Gastrocnemius medialis (tissue), 4 donors: ENCODE measurements around the gene RBFOX2. TPM values are rescaled to one million over a fixed set of nuclear protein-coding genes. Genes with fewer than 3 reads are reported as not detected.

Experiments used
- ATAC-seq, 2 donors: fragments of 150-250 bp; one replicate each; pipeline ENCODE4 v1.9.1; 2016
- DNase-seq, 2 donors: peaks; one replicate each; pipeline ENCODE4 v3.0.0-alpha.2; 2019
- H3K27ac ChIP-seq, 4 donors: fragments of 200-600 bp; sonication (generic); 1 replicate in 1 of 4; 2 replicates in 3 of 4; pipeline ENCODE4 v1.5.1; 2016 to 2018; ENCODE audit warnings: mild to moderate bottlenecking in 2 of 4, moderate library complexity in 1 of 4
- H3K27me3 ChIP-seq, 3 donors: fragments of 200-600 bp; sonication (generic) in 2 of 3; 1 replicate in 1 of 3; 2 replicates in 2 of 3; pipeline versions ENCODE4 v1.5.1 to v1.6.0; 2016 to 2019; ENCODE audit warnings: mild to moderate bottlenecking in 1 of 3, moderate library complexity in 1 of 3
- H3K36me3 ChIP-seq, 2 donors: fragments of 200-600 bp; sonication (generic) in 1 of 2; one replicate each; pipeline ENCODE4 v1.5.1; 2017 to 2018
- H3K4me1 ChIP-seq, 2 donors: fragments of 200-600 bp; sonication (generic) in 1 of 2; one replicate each; pipeline ENCODE4 v1.5.1; 2016 to 2017; ENCODE audit warnings: mild to moderate bottlenecking in 2 of 2
- H3K4me3 ChIP-seq, 4 donors: fragments of 200-600 bp; sonication (generic) in 3 of 4; 1 replicate in 1 of 4; 2 replicates in 3 of 4; pipeline ENCODE4 v1.5.1; 2016 to 2019; ENCODE audit warnings: mild to moderate bottlenecking in 2 of 4
- H3K9me3 ChIP-seq, 3 donors: fragments of 200-600 bp; sonication (generic) in 2 of 3; 1 replicate in 1 of 3; 2 replicates in 2 of 3; pipeline ENCODE4 v1.5.1; 2016 to 2019
- POLR2A ChIP-seq, 2 donors: fragments of 450-650 bp; IDR thresholded peaks; one replicate each; pipeline ENCODE4 v1.6.1; 2017; ENCODE audit warnings: antibody characterized with exemption in 2 of 2, mild to moderate bottlenecking in 2 of 2, moderate library complexity in 2 of 2
- in situ Hi-C, 4 donors: fragments of 200-750 bp; cut with MboI; loops; one replicate each; pipeline versions ENCODE4 v1.15.0 to v1.8.0; 2017; ENCODE audit warnings: low sequenced_read_pairs in 4 of 4
- intact Hi-C: fragments of 100-400 bp; cut with DNase I; formaldehyde crosslinking; loops from one replicate; pipeline ENCODE4 v1.15.1; 2023; ENCODE audit warnings: low total_unique reads
- total RNA-seq, 4 donors: library from RNA; depleted of rRNA; stranded (reverse); fragments of >200 nt; gene quantifications; one replicate each; pipeline versions ENCODE4 v1.1.0 to v1.2.3, GENCODE V29; 2016
- TF ChIP-seq, protein P1 (sequence below), 5 experiments: fragments of 450-650 bp in 3 of 5; fragments of 200-600 bp in 2 of 5; sonication (generic) in 2 of 5; IDR thresholded peaks in 4 of 5; conservative IDR thresholded peaks in 1 of 5; 1 replicate in 4 of 5; 2 replicates in 1 of 5; pipeline ENCODE4 v1.5.1; 2016 to 2019; ENCODE audit warnings: antibody characterized with exemption in 5 of 5, mild to moderate bottlenecking in 3 of 5, moderate library complexity in 3 of 5

Gene RBFOX2
- total RNA-seq, 4 donors from 2014 or later = 26.0 to 32.1 (median 28.6) TPM

DNA sequence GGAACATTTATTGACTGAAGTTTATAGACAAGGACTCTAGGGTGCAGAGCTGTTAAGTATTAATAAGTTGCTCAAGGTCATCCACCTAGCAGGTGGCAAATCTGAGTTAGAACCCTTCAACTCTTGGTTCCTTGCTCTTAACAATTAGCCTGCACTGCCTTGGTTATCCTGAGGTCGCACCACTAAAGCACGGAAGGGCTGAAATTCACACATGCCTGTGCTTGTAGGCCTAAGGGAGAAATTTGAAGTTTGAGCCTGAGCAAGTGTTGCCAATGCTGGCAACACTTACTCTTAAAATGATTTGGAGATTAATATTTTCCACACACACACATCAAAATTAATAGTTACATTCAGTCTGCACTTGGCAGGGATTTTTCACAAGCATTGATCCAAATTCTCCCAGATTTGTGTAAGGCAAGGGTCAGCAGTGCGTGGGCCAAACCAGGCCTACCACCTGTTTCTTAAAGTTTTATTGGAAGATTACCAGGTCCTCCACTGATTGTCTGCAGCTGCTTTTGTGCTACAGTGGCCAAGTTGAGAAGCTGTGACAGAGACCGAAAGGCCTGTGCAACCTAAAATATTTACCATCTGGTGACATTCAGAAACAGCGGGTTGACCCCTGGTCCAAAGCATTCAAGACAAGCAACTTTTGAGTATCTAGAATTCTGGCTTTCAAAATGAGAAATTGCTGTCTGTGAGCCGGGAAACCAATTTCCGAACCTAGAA lies 294.7 kb downstream of the RBFOX2 start:
- TF ChIP-seq, protein P1, sequence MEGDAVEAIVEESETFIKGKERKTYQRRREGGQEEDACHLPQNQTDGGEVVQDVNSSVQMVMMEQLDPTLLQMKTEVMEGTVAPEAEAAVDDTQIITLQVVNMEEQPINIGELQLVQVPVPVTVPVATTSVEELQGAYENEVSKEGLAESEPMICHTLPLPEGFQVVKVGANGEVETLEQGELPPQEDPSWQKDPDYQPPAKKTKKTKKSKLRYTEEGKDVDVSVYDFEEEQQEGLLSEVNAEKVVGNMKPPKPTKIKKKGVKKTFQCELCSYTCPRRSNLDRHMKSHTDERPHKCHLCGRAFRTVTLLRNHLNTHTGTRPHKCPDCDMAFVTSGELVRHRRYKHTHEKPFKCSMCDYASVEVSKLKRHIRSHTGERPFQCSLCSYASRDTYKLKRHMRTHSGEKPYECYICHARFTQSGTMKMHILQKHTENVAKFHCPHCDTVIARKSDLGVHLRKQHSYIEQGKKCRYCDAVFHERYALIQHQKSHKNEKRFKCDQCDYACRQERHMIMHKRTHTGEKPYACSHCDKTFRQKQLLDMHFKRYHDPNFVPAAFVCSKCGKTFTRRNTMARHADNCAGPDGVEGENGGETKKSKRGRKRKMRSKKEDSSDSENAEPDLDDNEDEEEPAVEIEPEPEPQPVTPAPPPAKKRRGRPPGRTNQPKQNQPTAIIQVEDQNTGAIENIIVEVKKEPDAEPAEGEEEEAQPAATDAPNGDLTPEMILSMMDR (IDR thresholded peaks at IDR 0.05 in 4 of 5, conservative IDR thresholded peaks at IDR 0.05 in 1 of 5) = no peak
- TF ChIP-seq POLR2A (IDR thresholded peaks at IDR 0.05) = no peak
- Histone ChIP-seq H3K36me3 (peaks cover 0 to 6% of the 10 kb centered on the region in 2 donors), H3K4me1 (peaks cover 6 to 11% of the 10 kb centered on the region in 2 donors), H3K27ac (no peak overlapping the region), H3K9me3 (no peaks in the 10 kb centered on the region), H3K4me3 (no peak overlapping the region), H3K27me3 (no peaks in the 10 kb centered on the region)
- intact Hi-C loops (loop anchor here (10.0 kb wide), 1 partner anchor 299 kb away; no protein-coding TSS in a partner anchor), in situ Hi-C loops (loop anchor here in 1 of 4 donors (10.0 kb wide), 1 partner anchor 99 kb away; no protein-coding TSS in a partner anchor)
- DNase-seq = no peak
- peak; percentile 33 to 43 for ATAC-seq

DNA sequence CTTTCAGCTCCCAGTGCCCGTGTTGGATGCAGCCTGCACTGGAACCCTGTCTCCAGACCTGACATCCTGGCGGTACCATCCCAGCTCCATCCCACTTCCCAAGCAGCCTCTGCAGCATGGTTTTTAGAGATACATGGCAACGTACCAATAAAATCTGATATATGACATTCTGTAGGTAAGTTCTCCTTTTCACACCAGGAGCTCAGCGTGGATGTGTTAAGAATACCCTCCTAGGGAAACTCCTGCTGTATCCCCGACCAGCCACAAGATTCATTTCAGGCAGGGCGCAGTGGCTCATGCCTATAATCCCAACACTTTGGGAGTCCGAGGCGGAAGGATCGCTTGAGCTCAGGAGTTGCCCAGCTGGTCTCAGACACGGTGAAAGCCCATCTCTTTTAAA lies 295.6 kb downstream of the RBFOX2 start:
- intact Hi-C loops = loop anchor here (10.0 kb wide), 1 partner anchor 298 kb away; no protein-coding TSS in a partner anchor
- peaks cover 6 to 11% of the 10 kb centered on the region in 2 donors for H3K4me1 ChIP-seq
- H3K27me3 ChIP-seq = no peaks in the 10 kb centered on the region
- H3K9me3 ChIP-seq = no peaks in the 10 kb centered on the region
- H3K27ac ChIP-seq = no peak overlapping the region
- ATAC-seq (no peak), DNase-seq (no peak)
- no peak overlapping the region for H3K4me3 ChIP-seq
- no peaks in the 10 kb centered on the region for H3K36me3 ChIP-seq
- TF ChIP-seq, protein P1 (IDR thresholded peaks at IDR 0.05 in 4 of 5, conservative IDR thresholded peaks at IDR 0.05 in 1 of 5) = no peak
- TF ChIP-seq POLR2A (IDR thresholded peaks at IDR 0.05) = no peak
- in situ Hi-C loops = loop anchor here in 1 of 4 donors (10.0 kb wide), 1 partner anchor 98 kb away; no protein-coding TSS in a partner anchor

DNA sequence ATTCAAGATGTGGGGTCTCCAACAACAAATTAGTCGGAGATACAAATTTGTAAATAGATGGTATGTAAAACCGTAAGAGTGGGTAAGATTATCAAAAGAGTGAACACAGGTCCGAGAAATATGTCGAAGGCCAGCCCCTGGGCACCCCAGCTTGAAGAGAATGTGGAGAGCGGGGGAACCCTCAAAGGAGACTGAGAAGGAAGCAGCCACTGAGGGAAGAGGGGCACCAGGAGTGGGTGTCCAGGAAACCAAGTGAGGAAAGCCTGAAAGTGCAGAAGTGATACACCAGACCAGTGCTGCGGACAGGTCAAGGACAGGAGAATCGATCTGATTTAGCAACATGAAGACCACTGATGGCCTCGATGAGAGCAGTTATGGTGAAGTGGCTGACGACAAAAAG lies 296.5 kb downstream of the RBFOX2 start:
- DNase-seq (no peak), ATAC-seq (no peak)
- intact Hi-C loops = loop anchor here (10.0 kb wide), 1 partner anchor 297 kb away; no protein-coding TSS in a partner anchor
- Histone ChIP-seq H3K36me3 (no peaks in the 10 kb centered on the region), H3K27me3 (no peaks in the 10 kb centered on the region), H3K9me3 (no peaks in the 10 kb centered on the region), H3K4me1 (peaks cover 6 to 11% of the 10 kb centered on the region in 2 donors), H3K27ac (no peak overlapping the region), H3K4me3 (no peak overlapping the region)
- in situ Hi-C loops = loop anchor here in 1 of 4 donors (10.0 kb wide), 1 partner anchor 97 kb away; no protein-coding TSS in a partner anchor
- TF ChIP-seq, protein P1 (IDR thresholded peaks at IDR 0.05 in 4 of 5, conservative IDR thresholded peaks at IDR 0.05 in 1 of 5) = no peak
- no peak for TF ChIP-seq POLR2A (IDR thresholded peaks at IDR 0.05)

DNA sequence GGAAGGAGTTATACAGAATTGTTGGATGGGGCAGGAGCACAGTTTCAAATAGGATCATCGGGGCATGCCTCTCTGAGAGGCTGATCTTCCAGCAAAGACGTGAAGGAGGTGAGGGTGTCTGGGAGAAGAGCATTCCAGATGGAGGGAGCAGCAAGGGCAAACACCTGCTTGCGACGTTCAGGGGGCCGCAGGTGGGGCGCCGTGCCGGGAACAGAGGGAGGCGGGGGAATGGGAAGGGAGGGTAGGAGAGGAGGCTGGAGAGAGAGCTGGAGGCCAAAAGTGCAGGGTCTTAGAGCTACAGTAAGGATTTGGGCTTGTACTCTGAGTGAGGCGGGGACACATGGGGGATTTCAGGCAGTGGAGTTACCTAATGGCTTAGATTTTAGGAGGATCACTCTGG lies 297.3 kb downstream of the RBFOX2 start:
- no peak for DNase-seq
- ATAC-seq = no peak
- intact Hi-C loops = loop anchor here (10.0 kb wide), 1 partner anchor 297 kb away; no protein-coding TSS in a partner anchor

More for the DNA sequence above, 297.3 kb downstream of the RBFOX2 start:
- Histone ChIP-seq H3K9me3 (no peaks in the 10 kb centered on the region), H3K27me3 (no peaks in the 10 kb centered on the region), H3K27ac (no peak overlapping the region), H3K36me3 (no peaks in the 10 kb centered on the region), H3K4me1 (peaks cover 6 to 11% of the 10 kb centered on the region in 2 donors), H3K4me3 (no peak overlapping the region)
- no peak for TF ChIP-seq POLR2A (IDR thresholded peaks at IDR 0.05)
- TF ChIP-seq, protein P1 (IDR thresholded peaks at IDR 0.05 in 4 of 5, conservative IDR thresholded peaks at IDR 0.05 in 1 of 5) = no peak
- in situ Hi-C loops = loop anchor here in 1 of 4 donors (10.0 kb wide), 1 partner anchor 97 kb away; no protein-coding TSS in a partner anchor
